Measurements from ENCODE around the gene PRDM16. TPM values are rescaled to one million over a fixed set of nuclear protein-coding genes. Genes with fewer than 3 reads are reported as not detected.

The PRDM16 gene
- total RNA-seq, 1 experiment from 2014 or later, result not detected

DNA sequence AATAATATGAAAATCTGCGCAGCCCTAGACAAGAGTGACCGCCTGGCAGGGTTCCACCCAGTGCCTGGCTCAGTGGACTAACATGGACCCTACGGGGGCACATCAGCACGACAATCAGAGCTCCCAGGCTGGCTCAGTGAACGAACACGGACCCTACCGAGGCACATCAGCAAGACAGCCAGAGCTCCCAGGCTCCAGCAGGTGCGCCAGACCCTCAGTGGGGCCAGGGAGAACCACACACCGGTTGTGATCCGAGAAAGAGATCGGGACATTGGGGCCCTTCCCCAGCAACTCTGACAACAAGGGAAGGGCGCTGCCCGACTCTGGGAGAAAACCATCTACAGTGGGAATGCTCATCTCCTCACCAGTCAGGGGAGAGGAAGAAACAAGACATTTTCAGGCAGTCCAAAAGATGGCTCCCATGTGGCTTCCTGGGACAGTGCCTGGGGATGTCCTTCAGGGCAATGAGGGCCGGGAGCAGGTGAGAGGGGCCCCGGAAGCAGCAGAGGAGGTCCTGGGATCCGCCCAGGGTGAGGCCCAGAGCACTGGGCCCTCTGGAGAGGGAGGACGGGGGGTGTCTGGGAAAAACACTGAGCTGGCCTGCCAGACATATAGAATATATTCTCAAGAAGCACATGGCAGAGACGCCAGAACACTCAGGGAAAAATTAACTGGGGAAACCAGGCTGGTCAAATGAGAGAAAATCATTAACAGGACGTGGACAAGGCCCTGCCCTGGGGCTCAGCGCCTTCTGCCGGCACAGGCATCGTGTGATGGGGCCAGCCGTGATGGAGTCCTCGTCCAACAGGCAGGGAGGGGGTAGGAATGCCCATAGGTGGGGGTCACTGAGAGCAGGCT, 390.3 kb downstream of the PRDM16 start:
- Mint-ChIP-seq H3K36me3 (ENCODE audit: insufficient read depth, unreplicated experiment) (no peaks in the 10 kb centered on the region), H3K27me3 (ENCODE audit: insufficient read depth, unreplicated experiment) (no peaks in the 10 kb centered on the region), H3K9me3 (ENCODE audit: unreplicated experiment) (no peaks in the 10 kb centered on the region), H3K27ac (ENCODE audit: low read depth, unreplicated experiment) (no peak overlapping the region), H3K4me1 (ENCODE audit: insufficient read depth, unreplicated experiment) (no peaks in the 10 kb centered on the region), H3K4me3 (ENCODE audit: unreplicated experiment) (no peak overlapping the region)
- BruUV-seq (replicated peaks), result no TSS peak
- ChIA-PET POLR2A (interaction anchor here (0.6 to 0.7 kb wide), 2 partner anchors 29 to 1664 kb away, joined by 3 read pairs; no protein-coding TSS in a partner anchor), CTCF (interaction anchor here (0.8 kb wide), 1 partner anchor 23 kb away, joined by 4 read pairs; no protein-coding TSS in a partner anchor)
- no peak for DNase-seq (ENCODE audit: unreplicated experiment)
- intact Hi-C loops (cut with micrococcal nuclease), result no loop called here
- TF ChIP-seq CTCF (IDR thresholded peaks at IDR 0.05; ENCODE audit: unreplicated experiment), result no peak

- CTCF ChIA-PET, result interaction anchor here (0.8 kb wide), 1 partner anchor 23 kb away, joined by 4 read pairs; no protein-coding TSS in a partner anchor
- intact Hi-C loops (cut with micrococcal nuclease), result no loop called here
- no peak for TF ChIP-seq CTCF (IDR thresholded peaks at IDR 0.05; ENCODE audit: unreplicated experiment)
- BruUV-seq (replicated peaks), result no TSS peak
- no peaks in the 10 kb centered on the region for H3K27me3 Mint-ChIP-seq (ENCODE audit: insufficient read depth, unreplicated experiment)
- no peak overlapping the region for H3K4me3 Mint-ChIP-seq (ENCODE audit: unreplicated experiment)
- H3K36me3 Mint-ChIP-seq (ENCODE audit: insufficient read depth, unreplicated experiment), result no peaks in the 10 kb centered on the region
- no peak overlapping the region for H3K27ac Mint-ChIP-seq (ENCODE audit: low read depth, unreplicated experiment)
- no peaks in the 10 kb centered on the region for H3K9me3 Mint-ChIP-seq (ENCODE audit: unreplicated experiment)
- POLR2A ChIA-PET, result interaction anchor here (0.6 to 0.7 kb wide), 3 partner anchors 28 to 1665 kb away, joined by 3 read pairs; no protein-coding TSS in a partner anchor
- no peak for DNase-seq (ENCODE audit: unreplicated experiment)
- H3K4me1 Mint-ChIP-seq (ENCODE audit: insufficient read depth, unreplicated experiment), result no peaks in the 10 kb centered on the region
Measured at GRCh38 chr1:3459940-3460671, 391.1 kb downstream of the PRDM16 start.

DNA sequence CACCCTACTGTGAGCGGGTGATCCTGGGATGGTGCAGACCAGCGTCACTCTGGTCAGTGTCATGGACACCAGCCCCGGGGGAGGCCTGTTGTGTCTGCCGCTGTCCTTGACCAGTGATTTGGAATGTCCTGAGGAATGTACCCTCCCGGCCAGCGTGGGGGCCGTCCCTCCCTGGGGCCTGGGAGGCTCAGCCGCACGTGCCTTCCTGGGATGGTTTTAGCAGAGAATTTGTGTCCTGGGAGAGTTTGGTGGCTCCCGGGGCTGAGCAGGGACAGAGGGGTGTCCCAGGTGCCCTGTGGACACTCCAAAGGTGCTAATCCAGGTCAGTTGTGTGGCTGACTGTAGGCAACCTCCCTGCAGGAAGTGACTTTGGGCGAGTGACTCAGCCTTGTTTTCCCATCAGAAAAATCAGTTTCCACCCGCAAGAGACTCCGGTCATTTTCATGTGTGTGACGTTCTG, 391.7 kb downstream of the PRDM16 start:
- CTCF ChIA-PET, result interaction anchor here (0.9 to 1.4 kb wide), 2 partner anchors 7 to 21 kb away, joined by 4 to 7 read pairs; no protein-coding TSS in a partner anchor
- Mint-ChIP-seq H3K4me1 (ENCODE audit: insufficient read depth, unreplicated experiment) (no peaks in the 10 kb centered on the region), H3K27me3 (ENCODE audit: insufficient read depth, unreplicated experiment) (no peaks in the 10 kb centered on the region)

More for the DNA sequence above, 391.7 kb downstream of the PRDM16 start:
- POLR2A ChIA-PET, result no interaction called here
- Mint-ChIP-seq H3K36me3 (ENCODE audit: insufficient read depth, unreplicated experiment) (no peaks in the 10 kb centered on the region), H3K4me3 (ENCODE audit: unreplicated experiment) (no peak overlapping the region), H3K27ac (ENCODE audit: low read depth, unreplicated experiment) (no peak overlapping the region), H3K9me3 (ENCODE audit: unreplicated experiment) (no peaks in the 10 kb centered on the region)
- intact Hi-C loops (cut with micrococcal nuclease), result no loop called here
- no peak for TF ChIP-seq CTCF (IDR thresholded peaks at IDR 0.05; ENCODE audit: unreplicated experiment)
- no peak for DNase-seq (ENCODE audit: unreplicated experiment)
- no TSS peak for BruUV-seq (replicated peaks)

Measured in MCF 10A (cell line).